Natural killer cell (primary cell): ENCODE measurements around the gene XDH. TPM values are rescaled to one million over a fixed set of nuclear protein-coding genes. Genes with fewer than 3 reads are reported as not detected.

Source experiments
- total RNA-seq, 4 donors: library from RNA; stranded (reverse); fragments of 120-200 nt in 1 of 4; gene quantifications; one replicate each; pipeline versions ENCODE4 v1.2.3 to v1.2.4, GENCODE V29; 2013 to 2022

Gene XDH
- total RNA-seq, 3 donors from 2014 or later (not counting 1 experiment from before 2014, with no cell fraction given), result not detected

Other genes starting within 250 kb of the XDH start
- gene CAPN14, start 197.2 kb downstream of the XDH start, total RNA-seq, result under 1 TPM in 2 of 3 donors, not detected in 1; 0.33 to 0.43 TPM
- 1 to 10 TPM; 5.6 to 7.8 (median 7.2) TPM for gene EHD3, start 180.6 kb downstream of the XDH start, total RNA-seq
- not detected for gene SRD5A2, start 166.2 kb upstream of the XDH start, total RNA-seq